GM12878 (cell line): ENCODE data around the gene MYLIP. TPM values are rescaled to one million over a fixed set of nuclear protein-coding genes. Genes with fewer than 3 reads are reported as not detected.

Source experiments
- BACH1 ChIP-seq: fragments of 450-650 bp; IDR thresholded peaks from 2 replicates; pipeline ENCODE4 v1.6.1; 2017; ENCODE audit warnings: mild to moderate bottlenecking, borderline replicate concordance
- BCL11A ChIP-seq: IDR thresholded peaks from 2 replicates; pipeline ENCODE4 v1.6.1; 2011; ENCODE audit warnings: low read depth, low read length
- BMI1 ChIP-seq: fragments of 450-650 bp; IDR thresholded peaks from 2 replicates; pipeline ENCODE4 v1.6.1; 2016; ENCODE audit warnings: mild to moderate bottlenecking, moderate library complexity, borderline replicate concordance
- CBFB ChIP-seq: IDR thresholded peaks from 2 replicates; pipeline ENCODE4 v1.6.1; 2016; ENCODE audit warnings: antibody characterized with exemption, low read depth
- CHD2 ChIP-seq: IDR thresholded peaks from 2 replicates; pipeline ENCODE4 v1.6.1; 2011; ENCODE audit warnings: low read depth, low read length, improper control_type of control experiment, borderline replicate concordance
- EED ChIP-seq: sonication (generic); IDR thresholded peaks from 2 replicates; pipeline ENCODE4 v1.6.1; 2016; ENCODE audit warnings: antibody characterized with exemption, low read depth
- EGR1 ChIP-seq, 2 experiments: IDR thresholded peaks; 1 replicate in 1 of 2; 2 replicates in 1 of 2; pipeline ENCODE4 v1.6.1; 2011 to 2012; ENCODE audit warnings: low read depth in 2 of 2, low read length in 2 of 2, borderline replicate concordance in 1 of 2, mild to moderate bottlenecking in 1 of 2, moderate library complexity in 1 of 2
- EP300 ChIP-seq, 2 experiments: fragments of 150-350 bp in 1 of 2; IDR thresholded peaks; 2 replicates each; pipeline ENCODE4 v1.6.1; 2011 to 2012; ENCODE audit warnings: low read depth in 2 of 2, low read length in 2 of 2, borderline replicate concordance in 1 of 2, improper control_type of control experiment in 1 of 2, inconsistent platforms in 1 of 2; ENCODE audit not compliant: control insufficient read depth in 1 of 2
- FOS ChIP-seq: IDR thresholded peaks from 3 replicates; pipeline ENCODE4 v1.6.1; 2011; ENCODE audit warnings: borderline replicate concordance; ENCODE audit not compliant: insufficient read length; ENCODE audit errors: extremely low read depth
- GATAD2B ChIP-seq: fragments of 450-650 bp; conservative IDR thresholded peaks from 2 replicates; pipeline ENCODE4 v1.6.1; 2017; ENCODE audit warnings: low read depth, mild to moderate bottlenecking, moderate library complexity
- PAX5 ChIP-seq: IDR thresholded peaks from 2 replicates; pipeline ENCODE4 v1.6.1; 2011; ENCODE audit warnings: low read depth, low read length, borderline replicate concordance
- SP1 ChIP-seq: IDR thresholded peaks from one replicate; pipeline ENCODE4 v1.6.1; 2011; ENCODE audit warnings: low read depth, low read length
- SREBF2 ChIP-seq: IDR thresholded peaks from 2 replicates; pipeline ENCODE4 v1.6.1; 2012; ENCODE audit warnings: mild to moderate bottlenecking, low read length
- polyA plus RNA-seq, 11 experiments: library from polyadenylated mRNA; depleted of rRNA in 4 of 11; unstranded in 6 of 11; stranded (reverse) in 5 of 11; fragments of >200 nt; fragmentation: Nextera tagmentation in 4 of 11; fragmentation: Illumina TruSeq in 1 of 11; extraction: Ambion mirVana in 4 of 11; extraction: Trizol in 1 of 11; gene quantifications; 1 replicate in 1 of 11; 2 replicates in 10 of 11; pipeline versions ENCODE4 v1.2.1 to v1.2.3, GENCODE V29; 2011 to 2016; ENCODE audit warnings: inconsistent platforms in 2 of 11, missing spikeins in 2 of 11, low read depth in 1 of 11
- total RNA-seq, 4 experiments: library from RNA; depleted of rRNA in 3 of 4; stranded (reverse); fragments of >200 nt in 3 of 4; fragmentation: Illumina TruSeq in 1 of 4; extraction: Trizol in 1 of 4; gene quantifications; 2 replicates each; pipeline versions ENCODE4 v1.2.1 to v1.2.3, GENCODE V29; 2013 to 2021
- TF ChIP-seq, protein P1 (sequence below): IDR thresholded peaks from 2 replicates; pipeline ENCODE4 v1.6.1; 2012; ENCODE audit warnings: improper control_type of control experiment, low read depth, low read length; ENCODE audit not compliant: insufficient replicate concordance
- TF ChIP-seq, protein P2 (sequence below): IDR thresholded peaks from 2 replicates; pipeline ENCODE4 v1.6.1; 2012; ENCODE audit warnings: low read depth, low read length, improper control_type of control experiment
- TF ChIP-seq, protein P3 (sequence below): IDR thresholded peaks from 2 replicates; pipeline ENCODE4 v1.6.1; 2012; ENCODE audit warnings: mild to moderate bottlenecking, low read depth, low read length
- TF ChIP-seq, protein P4 (sequence below): IDR thresholded peaks from 2 replicates; pipeline ENCODE4 v1.6.1; 2011; ENCODE audit warnings: borderline replicate concordance, low read depth, mild to moderate bottlenecking, moderate library complexity, mixed read lengths, low read length; ENCODE audit not compliant: insufficient read depth; ENCODE audit errors: extremely low read length

The MYLIP gene
- total and polyA plus RNA-seq, 10 of the 15 experiments (the other 5 are each of a cell fraction or from before 2014, with no cell fraction given) = 5.3 to 123 (median 12.5) TPM

DNA sequence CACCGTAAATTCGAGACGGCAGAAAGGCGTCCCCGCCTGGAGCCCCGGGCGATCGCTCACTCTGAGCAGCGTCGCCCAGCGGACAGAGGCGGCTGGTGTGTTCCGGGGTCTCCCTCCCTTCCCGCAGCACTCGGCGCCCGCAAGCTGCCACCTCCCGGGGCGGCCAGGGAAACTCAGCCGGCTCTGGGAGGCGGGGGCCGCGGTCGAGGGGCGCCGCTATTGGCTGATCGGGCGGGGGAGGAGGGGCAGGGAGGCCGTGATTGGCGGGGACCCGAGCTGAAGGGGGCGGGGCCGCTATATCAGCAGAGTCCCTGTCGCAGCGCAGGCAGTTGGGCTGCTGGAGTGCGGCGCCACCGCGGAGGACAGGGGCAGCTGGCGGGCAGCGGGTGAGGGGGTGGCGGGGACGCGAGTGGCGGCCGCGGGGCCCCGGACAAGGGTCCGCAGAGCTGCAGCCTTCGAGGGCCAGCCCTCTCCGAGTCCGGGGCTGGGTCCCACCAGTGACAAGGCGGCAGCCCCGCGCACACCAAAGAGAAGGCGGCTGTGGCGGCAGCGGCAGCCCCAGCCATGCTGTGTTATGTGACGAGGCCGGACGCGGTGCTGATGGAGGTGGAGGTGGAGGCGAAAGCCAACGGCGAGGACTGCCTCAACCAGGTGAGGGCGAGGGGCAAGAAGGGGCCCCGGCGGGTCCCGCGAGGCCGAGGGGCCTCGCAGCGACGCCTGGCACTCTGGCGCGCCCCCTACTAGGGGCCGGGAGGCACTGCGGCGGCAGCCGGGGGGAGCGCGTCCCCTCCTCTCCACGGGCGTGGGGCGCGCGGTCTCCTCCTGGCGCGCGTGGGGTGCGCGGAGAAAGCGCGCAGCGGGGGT, at the start of gene MYLIP (continued):
- TF ChIP-seq, protein P1, sequence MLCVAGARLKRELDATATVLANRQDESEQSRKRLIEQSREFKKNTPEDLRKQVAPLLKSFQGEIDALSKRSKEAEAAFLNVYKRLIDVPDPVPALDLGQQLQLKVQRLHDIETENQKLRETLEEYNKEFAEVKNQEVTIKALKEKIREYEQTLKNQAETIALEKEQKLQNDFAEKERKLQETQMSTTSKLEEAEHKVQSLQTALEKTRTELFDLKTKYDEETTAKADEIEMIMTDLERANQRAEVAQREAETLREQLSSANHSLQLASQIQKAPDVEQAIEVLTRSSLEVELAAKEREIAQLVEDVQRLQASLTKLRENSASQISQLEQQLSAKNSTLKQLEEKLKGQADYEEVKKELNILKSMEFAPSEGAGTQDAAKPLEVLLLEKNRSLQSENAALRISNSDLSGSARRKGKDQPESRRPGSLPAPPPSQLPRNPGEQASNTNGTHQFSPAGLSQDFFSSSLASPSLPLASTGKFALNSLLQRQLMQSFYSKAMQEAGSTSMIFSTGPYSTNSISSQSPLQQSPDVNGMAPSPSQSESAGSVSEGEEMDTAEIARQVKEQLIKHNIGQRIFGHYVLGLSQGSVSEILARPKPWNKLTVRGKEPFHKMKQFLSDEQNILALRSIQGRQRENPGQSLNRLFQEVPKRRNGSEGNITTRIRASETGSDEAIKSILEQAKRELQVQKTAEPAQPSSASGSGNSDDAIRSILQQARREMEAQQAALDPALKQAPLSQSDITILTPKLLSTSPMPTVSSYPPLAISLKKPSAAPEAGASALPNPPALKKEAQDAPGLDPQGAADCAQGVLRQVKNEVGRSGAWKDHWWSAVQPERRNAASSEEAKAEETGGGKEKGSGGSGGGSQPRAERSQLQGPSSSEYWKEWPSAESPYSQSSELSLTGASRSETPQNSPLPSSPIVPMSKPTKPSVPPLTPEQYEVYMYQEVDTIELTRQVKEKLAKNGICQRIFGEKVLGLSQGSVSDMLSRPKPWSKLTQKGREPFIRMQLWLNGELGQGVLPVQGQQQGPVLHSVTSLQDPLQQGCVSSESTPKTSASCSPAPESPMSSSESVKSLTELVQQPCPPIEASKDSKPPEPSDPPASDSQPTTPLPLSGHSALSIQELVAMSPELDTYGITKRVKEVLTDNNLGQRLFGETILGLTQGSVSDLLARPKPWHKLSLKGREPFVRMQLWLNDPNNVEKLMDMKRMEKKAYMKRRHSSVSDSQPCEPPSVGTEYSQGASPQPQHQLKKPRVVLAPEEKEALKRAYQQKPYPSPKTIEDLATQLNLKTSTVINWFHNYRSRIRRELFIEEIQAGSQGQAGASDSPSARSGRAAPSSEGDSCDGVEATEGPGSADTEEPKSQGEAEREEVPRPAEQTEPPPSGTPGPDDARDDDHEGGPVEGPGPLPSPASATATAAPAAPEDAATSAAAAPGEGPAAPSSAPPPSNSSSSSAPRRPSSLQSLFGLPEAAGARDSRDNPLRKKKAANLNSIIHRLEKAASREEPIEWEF = no peak
- TF ChIP-seq CBFB (0 out of 2 replicates have a peak, but pooled peaks have one; percentile 4), BMI1 (peak; percentile 48; the same call in 1 of the 2 replicates), EED (peak; percentile 65), SP1 (peak; percentile 89), PAX5 (no peak), EGR1 (IDR thresholded peaks at IDR 0.05; ENCODE audit: borderline replicate concordance in 1 of 2, low read depth in 2 of 2, low read length in 2 of 2) (peak in 1 of 2 experiments; percentile 64; a peak in 2 of 3 replicates), EP300 (IDR thresholded peaks at IDR 0.05; ENCODE audit: borderline replicate concordance in 1 of 2, control insufficient read depth in 1 of 2, low read depth in 2 of 2, low read length in 2 of 2) (peak in 1 of 2 experiments; percentile 12; a peak in 1 of 4 replicates), CHD2 (peak; percentile 88), FOS (peak; percentile 14), BACH1 (peak; percentile 96), GATAD2B (peak; percentile 84), BCL11A (no peak), SREBF2 (no peak)
- TF ChIP-seq, protein P2, sequence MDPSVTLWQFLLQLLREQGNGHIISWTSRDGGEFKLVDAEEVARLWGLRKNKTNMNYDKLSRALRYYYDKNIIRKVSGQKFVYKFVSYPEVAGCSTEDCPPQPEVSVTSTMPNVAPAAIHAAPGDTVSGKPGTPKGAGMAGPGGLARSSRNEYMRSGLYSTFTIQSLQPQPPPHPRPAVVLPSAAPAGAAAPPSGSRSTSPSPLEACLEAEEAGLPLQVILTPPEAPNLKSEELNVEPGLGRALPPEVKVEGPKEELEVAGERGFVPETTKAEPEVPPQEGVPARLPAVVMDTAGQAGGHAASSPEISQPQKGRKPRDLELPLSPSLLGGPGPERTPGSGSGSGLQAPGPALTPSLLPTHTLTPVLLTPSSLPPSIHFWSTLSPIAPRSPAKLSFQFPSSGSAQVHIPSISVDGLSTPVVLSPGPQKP = peak; percentile 34; the same call in 1 of the 2 replicates
- TF ChIP-seq, protein P3, sequence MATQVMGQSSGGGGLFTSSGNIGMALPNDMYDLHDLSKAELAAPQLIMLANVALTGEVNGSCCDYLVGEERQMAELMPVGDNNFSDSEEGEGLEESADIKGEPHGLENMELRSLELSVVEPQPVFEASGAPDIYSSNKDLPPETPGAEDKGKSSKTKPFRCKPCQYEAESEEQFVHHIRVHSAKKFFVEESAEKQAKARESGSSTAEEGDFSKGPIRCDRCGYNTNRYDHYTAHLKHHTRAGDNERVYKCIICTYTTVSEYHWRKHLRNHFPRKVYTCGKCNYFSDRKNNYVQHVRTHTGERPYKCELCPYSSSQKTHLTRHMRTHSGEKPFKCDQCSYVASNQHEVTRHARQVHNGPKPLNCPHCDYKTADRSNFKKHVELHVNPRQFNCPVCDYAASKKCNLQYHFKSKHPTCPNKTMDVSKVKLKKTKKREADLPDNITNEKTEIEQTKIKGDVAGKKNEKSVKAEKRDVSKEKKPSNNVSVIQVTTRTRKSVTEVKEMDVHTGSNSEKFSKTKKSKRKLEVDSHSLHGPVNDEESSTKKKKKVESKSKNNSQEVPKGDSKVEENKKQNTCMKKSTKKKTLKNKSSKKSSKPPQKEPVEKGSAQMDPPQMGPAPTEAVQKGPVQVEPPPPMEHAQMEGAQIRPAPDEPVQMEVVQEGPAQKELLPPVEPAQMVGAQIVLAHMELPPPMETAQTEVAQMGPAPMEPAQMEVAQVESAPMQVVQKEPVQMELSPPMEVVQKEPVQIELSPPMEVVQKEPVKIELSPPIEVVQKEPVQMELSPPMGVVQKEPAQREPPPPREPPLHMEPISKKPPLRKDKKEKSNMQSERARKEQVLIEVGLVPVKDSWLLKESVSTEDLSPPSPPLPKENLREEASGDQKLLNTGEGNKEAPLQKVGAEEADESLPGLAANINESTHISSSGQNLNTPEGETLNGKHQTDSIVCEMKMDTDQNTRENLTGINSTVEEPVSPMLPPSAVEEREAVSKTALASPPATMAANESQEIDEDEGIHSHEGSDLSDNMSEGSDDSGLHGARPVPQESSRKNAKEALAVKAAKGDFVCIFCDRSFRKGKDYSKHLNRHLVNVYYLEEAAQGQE = peak; percentile 45; the same call in 1 of the 2 replicates
- TF ChIP-seq, protein P4, sequence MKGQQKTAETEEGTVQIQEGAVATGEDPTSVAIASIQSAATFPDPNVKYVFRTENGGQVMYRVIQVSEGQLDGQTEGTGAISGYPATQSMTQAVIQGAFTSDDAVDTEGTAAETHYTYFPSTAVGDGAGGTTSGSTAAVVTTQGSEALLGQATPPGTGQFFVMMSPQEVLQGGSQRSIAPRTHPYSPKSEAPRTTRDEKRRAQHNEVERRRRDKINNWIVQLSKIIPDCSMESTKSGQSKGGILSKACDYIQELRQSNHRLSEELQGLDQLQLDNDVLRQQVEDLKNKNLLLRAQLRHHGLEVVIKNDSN = no peak
